Measurements from ENCODE around the gene CDC14B.

Gene CDC14B

DNA sequence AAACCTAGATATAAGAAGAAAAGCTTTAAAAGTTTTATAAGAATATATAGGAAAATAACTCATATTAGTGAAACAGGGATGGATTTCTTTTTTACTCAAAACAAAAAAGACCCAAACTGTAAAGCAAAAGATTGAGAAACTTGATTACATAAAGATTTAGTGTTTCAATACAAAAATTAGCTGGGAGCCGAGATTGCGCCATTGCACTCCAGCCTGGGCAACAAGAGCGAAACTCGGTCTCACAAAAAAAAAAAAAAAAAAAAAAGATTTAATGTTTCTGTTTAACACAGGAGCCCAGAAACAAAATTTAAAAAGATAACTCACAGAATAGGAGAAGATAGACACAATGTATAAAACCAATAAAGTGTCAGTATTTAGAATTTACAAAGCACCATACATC, 45.2 kb downstream of the CDC14B start:
- Histone ChIP-seq H3K9me3 (ENCODE audit: insufficient read depth, low read depth, low read length) (no peaks in the 10 kb centered on the region), H3K4me3 (ENCODE audit: low read length, poor library complexity, severe bottlenecking) (no peak overlapping the region), H3K9ac (ENCODE audit: low read depth, low read length, poor library complexity, severe bottlenecking) (no peak overlapping the region), H3K27me3 (ENCODE audit: insufficient read depth, low read length, poor library complexity, severe bottlenecking) (no peaks in the 10 kb centered on the region), H4K20me1 (ENCODE audit: insufficient read depth, low read length, poor library complexity, severe bottlenecking) (no peaks in the 10 kb centered on the region), H3F3A (ENCODE audit: low read depth) (no peaks in the 10 kb centered on the region), H3K4me2 (ENCODE audit: low read depth, low read length, poor library complexity, severe bottlenecking) (no peak overlapping the region), H3K9me2 (replicated peaks; ENCODE audit: low read depth, low read length) (no peaks in the 10 kb centered on the region), H3K4me1 (ENCODE audit: insufficient read depth, low read length, poor library complexity, severe bottlenecking) (no peaks in the 10 kb centered on the region), H2AFZ (ENCODE audit: low read length) (no peak overlapping the region), H3K36me3 (ENCODE audit: insufficient read depth, low read length) (no peaks in the 10 kb centered on the region), H3K79me2 (ENCODE audit: insufficient read depth, low read length) (no peaks in the 10 kb centered on the region)
- TF ChIP-seq, protein P1, sequence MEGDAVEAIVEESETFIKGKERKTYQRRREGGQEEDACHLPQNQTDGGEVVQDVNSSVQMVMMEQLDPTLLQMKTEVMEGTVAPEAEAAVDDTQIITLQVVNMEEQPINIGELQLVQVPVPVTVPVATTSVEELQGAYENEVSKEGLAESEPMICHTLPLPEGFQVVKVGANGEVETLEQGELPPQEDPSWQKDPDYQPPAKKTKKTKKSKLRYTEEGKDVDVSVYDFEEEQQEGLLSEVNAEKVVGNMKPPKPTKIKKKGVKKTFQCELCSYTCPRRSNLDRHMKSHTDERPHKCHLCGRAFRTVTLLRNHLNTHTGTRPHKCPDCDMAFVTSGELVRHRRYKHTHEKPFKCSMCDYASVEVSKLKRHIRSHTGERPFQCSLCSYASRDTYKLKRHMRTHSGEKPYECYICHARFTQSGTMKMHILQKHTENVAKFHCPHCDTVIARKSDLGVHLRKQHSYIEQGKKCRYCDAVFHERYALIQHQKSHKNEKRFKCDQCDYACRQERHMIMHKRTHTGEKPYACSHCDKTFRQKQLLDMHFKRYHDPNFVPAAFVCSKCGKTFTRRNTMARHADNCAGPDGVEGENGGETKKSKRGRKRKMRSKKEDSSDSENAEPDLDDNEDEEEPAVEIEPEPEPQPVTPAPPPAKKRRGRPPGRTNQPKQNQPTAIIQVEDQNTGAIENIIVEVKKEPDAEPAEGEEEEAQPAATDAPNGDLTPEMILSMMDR (conservative IDR thresholded peaks at IDR 0.05; ENCODE audit: low read length) = no peak
- TF ChIP-seq EZH2phosphoT487 (IDR thresholded peaks at IDR 0.05; ENCODE audit: borderline replicate concordance) = no peak

DNA sequence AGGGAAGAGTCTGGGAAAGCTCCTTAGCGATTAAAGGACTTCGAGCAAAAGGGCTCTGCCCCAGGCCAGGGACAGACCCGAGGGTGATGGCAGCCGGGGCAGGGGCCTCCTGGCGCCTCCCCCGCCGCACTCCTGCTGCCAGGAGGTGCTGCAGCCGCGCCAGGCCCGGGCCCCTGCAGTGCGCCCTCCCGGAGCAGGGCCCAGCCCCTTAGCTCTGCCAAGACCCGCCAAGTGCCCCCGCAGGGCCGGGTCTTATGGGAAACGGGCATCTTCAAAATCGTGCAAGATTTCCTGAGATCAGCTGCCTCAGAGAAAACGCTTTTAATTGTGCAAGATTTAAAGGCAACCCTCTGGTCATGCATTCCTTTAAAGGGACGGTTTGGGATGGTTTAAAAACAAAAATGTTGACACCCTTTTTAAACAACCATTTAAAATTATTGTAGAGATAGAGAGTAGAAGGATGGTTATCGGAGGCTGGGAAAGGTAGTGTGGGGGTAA, 52.4 kb downstream of the CDC14B start:
- Histone ChIP-seq H3K79me2 (ENCODE audit: insufficient read depth, low read length) (no peaks in the 10 kb centered on the region), H3K27me3 (ENCODE audit: insufficient read depth, low read length, poor library complexity, severe bottlenecking) (no peaks in the 10 kb centered on the region), H3F3A (ENCODE audit: low read depth) (no peaks in the 10 kb centered on the region), H2AFZ (ENCODE audit: low read length) (no peak overlapping the region), H3K9me2 (replicated peaks; ENCODE audit: low read depth, low read length) (no peaks in the 10 kb centered on the region), H3K4me2 (ENCODE audit: low read depth, low read length, poor library complexity, severe bottlenecking) (no peak overlapping the region), H3K9me3 (ENCODE audit: insufficient read depth, low read depth, low read length) (no peaks in the 10 kb centered on the region), H3K9ac (ENCODE audit: low read depth, low read length, poor library complexity, severe bottlenecking) (no peak overlapping the region), H3K36me3 (ENCODE audit: insufficient read depth, low read length) (no peaks in the 10 kb centered on the region), H3K4me3 (ENCODE audit: low read length, poor library complexity, severe bottlenecking) (no peak overlapping the region), H4K20me1 (ENCODE audit: insufficient read depth, low read length, poor library complexity, severe bottlenecking) (no peaks in the 10 kb centered on the region), H3K4me1 (ENCODE audit: insufficient read depth, low read length, poor library complexity, severe bottlenecking) (no peaks in the 10 kb centered on the region)
- TF ChIP-seq EZH2phosphoT487 (IDR thresholded peaks at IDR 0.05; ENCODE audit: borderline replicate concordance) = no peak
- TF ChIP-seq, protein P1 (conservative IDR thresholded peaks at IDR 0.05; ENCODE audit: low read length) = no peak

DNA sequence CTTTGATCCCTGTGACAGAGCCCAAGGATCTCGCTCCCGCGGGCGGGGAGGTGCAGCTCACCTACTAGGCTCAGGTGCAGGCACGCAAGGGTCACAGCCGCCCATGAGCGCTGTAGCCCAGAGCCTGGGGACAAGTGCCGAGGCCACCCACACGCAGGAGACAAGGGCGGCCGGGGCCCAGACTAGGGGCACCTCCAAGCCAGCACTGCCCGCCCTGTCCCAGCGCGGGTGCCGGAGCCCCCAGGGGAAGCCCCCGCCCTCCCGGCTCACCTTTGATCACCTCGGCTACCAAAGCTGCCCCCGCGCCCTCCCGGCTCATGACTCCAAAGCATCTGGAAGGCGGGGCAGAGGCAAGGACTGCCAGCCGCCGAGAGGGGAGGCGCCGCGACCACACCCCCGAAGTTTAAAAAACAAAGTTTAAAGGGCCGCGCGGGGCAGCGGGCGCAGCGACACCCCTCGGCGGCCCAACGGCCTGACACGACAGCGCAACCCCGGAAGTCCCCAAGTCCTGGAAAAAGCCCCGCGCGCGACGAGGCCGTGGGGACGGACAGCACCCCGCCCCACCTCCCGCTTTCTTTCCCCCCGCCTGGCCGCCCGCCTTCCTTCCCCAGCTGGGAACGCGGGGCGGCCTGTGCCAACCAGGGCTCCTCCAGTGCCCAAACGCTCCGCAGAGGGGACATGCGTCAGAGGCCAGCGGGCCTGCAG, 53.0 kb downstream of the CDC14B start:
- H3K36me3 ChIP-seq (ENCODE audit: insufficient read depth, low read length) = no peaks in the 10 kb centered on the region
- H3K27me3 ChIP-seq (ENCODE audit: insufficient read depth, low read length, poor library complexity, severe bottlenecking) = no peaks in the 10 kb centered on the region
- TF ChIP-seq, protein P1 (conservative IDR thresholded peaks at IDR 0.05; ENCODE audit: low read length) = no peak
- no peak for TF ChIP-seq EZH2phosphoT487 (IDR thresholded peaks at IDR 0.05; ENCODE audit: borderline replicate concordance)
- H2AFZ ChIP-seq (ENCODE audit: low read length) = no peak overlapping the region
- H3K9me2 ChIP-seq (replicated peaks; ENCODE audit: low read depth, low read length) = no peaks in the 10 kb centered on the region
- H3K4me1 ChIP-seq (ENCODE audit: insufficient read depth, low read length, poor library complexity, severe bottlenecking) = no peaks in the 10 kb centered on the region
- no peaks in the 10 kb centered on the region for H3F3A ChIP-seq (ENCODE audit: low read depth)
- H3K4me3 ChIP-seq (ENCODE audit: low read length, poor library complexity, severe bottlenecking) = no peak overlapping the region
- no peak overlapping the region for H3K9ac ChIP-seq (ENCODE audit: low read depth, low read length, poor library complexity, severe bottlenecking)
- H3K9me3 ChIP-seq (ENCODE audit: insufficient read depth, low read depth, low read length) = no peaks in the 10 kb centered on the region
- no peaks in the 10 kb centered on the region for H4K20me1 ChIP-seq (ENCODE audit: insufficient read depth, low read length, poor library complexity, severe bottlenecking)
- no peaks in the 10 kb centered on the region for H3K79me2 ChIP-seq (ENCODE audit: insufficient read depth, low read length)
- no peak overlapping the region for H3K4me2 ChIP-seq (ENCODE audit: low read depth, low read length, poor library complexity, severe bottlenecking)

Measured in Loucy (cell line).